Astrocyte (in vitro differentiated cells and primary cell): ENCODE results near the gene KRTAP2-4. TPM values are rescaled to one million over a fixed set of nuclear protein-coding genes. Genes with fewer than 3 reads are reported as not detected.

ENCODE experiments used
- DNase-seq: peaks from one replicate; pipeline ENCODE4 v3.0.0-alpha.2; 2010; ENCODE audit warnings: low read depth
- FAIRE-seq: peaks from 2 replicates; lab custom pipeline; 2011; peaks lifted over from hg19 to GRCh38; lab: Jason Lieb, UNC
- H2AFZ ChIP-seq: 2 replicates; pipeline ENCODE4 v1.6.0; 2012; ENCODE audit warnings: low read depth, low read length, inconsistent platforms
- H3K27ac ChIP-seq: 2 replicates; pipeline ENCODE4 v1.5.1; 2011; ENCODE audit warnings: low read depth, low read length, inconsistent platforms
- H3K27me3 ChIP-seq: 2 replicates; pipeline ENCODE4 v1.6.0; 2011; ENCODE audit warnings: low read length, inconsistent platforms; ENCODE audit not compliant: insufficient read depth
- H3K36me3 ChIP-seq: 2 replicates; pipeline ENCODE4 v1.5.1; 2011; ENCODE audit warnings: low read length, inconsistent platforms; ENCODE audit not compliant: insufficient read depth
- H3K4me1 ChIP-seq: 2 replicates; pipeline ENCODE4 v1.5.1; 2011; ENCODE audit warnings: low read length, inconsistent platforms; ENCODE audit not compliant: insufficient read depth
- H3K4me2 ChIP-seq: 2 replicates; pipeline ENCODE4 v1.6.0; 2012; ENCODE audit warnings: low read length, inconsistent platforms
- H3K4me3 ChIP-seq: 2 replicates; pipeline ENCODE4 v1.5.1; 2011; ENCODE audit warnings: low read depth, mild to moderate bottlenecking, low read length, inconsistent platforms; ENCODE audit not compliant: insufficient read depth
- H3K79me2 ChIP-seq: 2 replicates; pipeline ENCODE4 v1.6.0; 2012; ENCODE audit warnings: mild to moderate bottlenecking, low read length, inconsistent platforms; ENCODE audit not compliant: insufficient read depth
- H3K9ac ChIP-seq: 2 replicates; pipeline ENCODE4 v1.6.0; 2012; ENCODE audit warnings: mild to moderate bottlenecking, low read length, inconsistent platforms
- H3K9me3 ChIP-seq: 2 replicates; pipeline ENCODE4 v1.5.1; 2012; ENCODE audit warnings: low read depth, mild to moderate bottlenecking, low read length, inconsistent platforms; ENCODE audit not compliant: insufficient read depth
- H4K20me1 ChIP-seq: 2 replicates; pipeline ENCODE4 v1.6.0; 2012; ENCODE audit warnings: low read length, inconsistent platforms; ENCODE audit not compliant: insufficient read depth
- H3K27ac Mint-ChIP-seq: one replicate; pipeline ENCODE4 v1.8.0; 2021; ENCODE audit warnings: mild to moderate bottlenecking, mixed read lengths; ENCODE audit not compliant: unreplicated experiment
- H3K27me3 Mint-ChIP-seq: one replicate; pipeline ENCODE4 v1.8.0; 2021; ENCODE audit warnings: low read depth, mixed read lengths; ENCODE audit not compliant: unreplicated experiment
- H3K36me3 Mint-ChIP-seq: one replicate; pipeline ENCODE4 v1.8.0; 2021; ENCODE audit warnings: low read depth, mixed read lengths; ENCODE audit not compliant: unreplicated experiment
- H3K4me1 Mint-ChIP-seq: one replicate; pipeline ENCODE4 v1.8.0; 2021; ENCODE audit warnings: low read depth, mixed read lengths; ENCODE audit not compliant: unreplicated experiment
- H3K4me3 Mint-ChIP-seq: one replicate; pipeline ENCODE4 v1.8.0; 2021; ENCODE audit warnings: mild to moderate bottlenecking, moderate library complexity, mixed read lengths; ENCODE audit not compliant: unreplicated experiment
- H3K9me3 Mint-ChIP-seq: one replicate; pipeline ENCODE4 v1.8.0; 2021; ENCODE audit warnings: mild to moderate bottlenecking, mixed read lengths; ENCODE audit not compliant: unreplicated experiment
- EZH2 ChIP-seq: IDR thresholded peaks from 2 replicates; pipeline ENCODE4 v1.6.1; 2012; ENCODE audit warnings: mild to moderate bottlenecking, low read length, inconsistent platforms; ENCODE audit not compliant: insufficient read depth
- total RNA-seq: library from RNA; stranded (reverse); gene quantifications from 2 replicates; pipeline ENCODE4 v1.2.1, GENCODE V29; 2021
- TF ChIP-seq, protein P1 (sequence below): IDR thresholded peaks from 2 replicates; pipeline ENCODE4 v1.5.1; 2011; ENCODE audit warnings: low read depth, mild to moderate bottlenecking, inconsistent platforms, low read length, moderate library complexity; ENCODE audit not compliant: insufficient read depth

KRTAP2-4 gene
- total RNA-seq, 1 donor from 2014 or later: not detected

DNA sequence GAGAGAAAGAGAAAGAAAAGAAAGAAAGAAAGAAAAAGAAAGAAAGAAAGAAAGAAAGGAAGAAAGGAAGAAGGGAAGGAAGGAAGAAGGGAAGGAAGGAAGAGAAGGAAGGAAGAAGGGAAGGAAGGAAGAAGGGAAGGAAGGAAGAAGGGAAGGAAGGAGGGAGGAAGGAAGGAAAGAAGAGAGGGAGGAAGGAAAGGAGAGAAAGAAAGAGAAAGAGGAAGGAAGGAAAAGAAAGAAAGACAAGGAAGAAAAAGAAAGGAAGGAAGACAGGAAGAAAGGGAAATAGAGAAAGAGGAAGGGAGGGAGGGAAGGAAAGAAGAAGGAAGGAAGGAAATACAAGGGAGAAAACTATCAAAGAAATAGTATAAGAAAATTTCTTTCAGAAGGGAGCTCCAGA is 11.1 kb upstream of the KRTAP2-4 start:
- H3K9me3 Mint-ChIP-seq: peaks cover 2% of the 10 kb centered on the region
- Histone ChIP-seq H3K27me3 (no peaks in the 10 kb centered on the region), H3K4me2 (no peak overlapping the region), H3K4me1 (no peaks in the 10 kb centered on the region), H3K36me3 (no peaks in the 10 kb centered on the region), H3K9ac (no peak overlapping the region), H2AFZ (no peak overlapping the region), H3K4me3 (no peak overlapping the region), H3K79me2 (no peaks in the 10 kb centered on the region), H3K27ac (no peak overlapping the region), H3K9me3 (no peaks in the 10 kb centered on the region), H4K20me1 (no peaks in the 10 kb centered on the region)
- H3K4me3 Mint-ChIP-seq: no peak overlapping the region
- no peak for FAIRE-seq
- no peak overlapping the region for H3K27ac Mint-ChIP-seq
- H3K4me1 Mint-ChIP-seq: no peaks in the 10 kb centered on the region
- TF ChIP-seq EZH2: no peak
- TF ChIP-seq, protein P1, sequence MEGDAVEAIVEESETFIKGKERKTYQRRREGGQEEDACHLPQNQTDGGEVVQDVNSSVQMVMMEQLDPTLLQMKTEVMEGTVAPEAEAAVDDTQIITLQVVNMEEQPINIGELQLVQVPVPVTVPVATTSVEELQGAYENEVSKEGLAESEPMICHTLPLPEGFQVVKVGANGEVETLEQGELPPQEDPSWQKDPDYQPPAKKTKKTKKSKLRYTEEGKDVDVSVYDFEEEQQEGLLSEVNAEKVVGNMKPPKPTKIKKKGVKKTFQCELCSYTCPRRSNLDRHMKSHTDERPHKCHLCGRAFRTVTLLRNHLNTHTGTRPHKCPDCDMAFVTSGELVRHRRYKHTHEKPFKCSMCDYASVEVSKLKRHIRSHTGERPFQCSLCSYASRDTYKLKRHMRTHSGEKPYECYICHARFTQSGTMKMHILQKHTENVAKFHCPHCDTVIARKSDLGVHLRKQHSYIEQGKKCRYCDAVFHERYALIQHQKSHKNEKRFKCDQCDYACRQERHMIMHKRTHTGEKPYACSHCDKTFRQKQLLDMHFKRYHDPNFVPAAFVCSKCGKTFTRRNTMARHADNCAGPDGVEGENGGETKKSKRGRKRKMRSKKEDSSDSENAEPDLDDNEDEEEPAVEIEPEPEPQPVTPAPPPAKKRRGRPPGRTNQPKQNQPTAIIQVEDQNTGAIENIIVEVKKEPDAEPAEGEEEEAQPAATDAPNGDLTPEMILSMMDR: no peak
- no peaks in the 10 kb centered on the region for H3K27me3 Mint-ChIP-seq
- H3K36me3 Mint-ChIP-seq: peaks cover 3% of the 10 kb centered on the region
- no peak for DNase-seq

GRCh38 chr17:41073676-41074075 is 8.0 kb upstream of the KRTAP2-4 start:
- Mint-ChIP-seq H3K4me3 (no peak overlapping the region), H3K27ac (no peak overlapping the region), H3K27me3 (no peaks in the 10 kb centered on the region), H3K36me3 (peaks cover 3% of the 10 kb centered on the region), H3K4me1 (no peaks in the 10 kb centered on the region), H3K9me3 (peaks cover 2% of the 10 kb centered on the region)
- FAIRE-seq: no peak
- Histone ChIP-seq H4K20me1 (no peaks in the 10 kb centered on the region), H3K79me2 (no peaks in the 10 kb centered on the region), H3K27me3 (no peaks in the 10 kb centered on the region), H3K36me3 (no peaks in the 10 kb centered on the region), H3K27ac (no peak overlapping the region), H3K4me2 (no peak overlapping the region), H3K9me3 (no peaks in the 10 kb centered on the region), H2AFZ (no peak overlapping the region), H3K4me1 (no peaks in the 10 kb centered on the region), H3K9ac (no peak overlapping the region), H3K4me3 (no peak overlapping the region)
- TF ChIP-seq EZH2: no peak
- TF ChIP-seq, protein P1: no peak
- no peak for DNase-seq

GRCh38 chr17:41071606-41072360 is 6.1 kb upstream of the KRTAP2-4 start:
- no peak overlapping the region for H3K27ac Mint-ChIP-seq
- Histone ChIP-seq H3K36me3 (no peaks in the 10 kb centered on the region), H3K4me3 (no peak overlapping the region), H3K4me1 (peaks cover 5% of the 10 kb centered on the region), H3K79me2 (no peaks in the 10 kb centered on the region), H3K9ac (no peak overlapping the region), H3K27me3 (no peaks in the 10 kb centered on the region), H3K27ac (no peak overlapping the region), H4K20me1 (no peaks in the 10 kb centered on the region), H3K9me3 (no peaks in the 10 kb centered on the region), H2AFZ (no peak overlapping the region), H3K4me2 (no peak overlapping the region)
- no peaks in the 10 kb centered on the region for H3K27me3 Mint-ChIP-seq
- no peak overlapping the region for H3K4me3 Mint-ChIP-seq
- no peak for DNase-seq
- H3K36me3 Mint-ChIP-seq: peaks cover 3% of the 10 kb centered on the region
- no peak for FAIRE-seq
- peaks cover 4% of the 10 kb centered on the region for H3K9me3 Mint-ChIP-seq
- H3K4me1 Mint-ChIP-seq: peaks cover 6% of the 10 kb centered on the region
- TF ChIP-seq, protein P1: no peak
- TF ChIP-seq EZH2: no peak
